Breast epithelium (tissue), 3 donors: Measurements from ENCODE around the gene CHRD.

Experiments used
- POLR2AphosphoS5 ChIP-seq, 3 donors: sonication (generic); formaldehyde crosslinking; IDR thresholded peaks; one replicate each; pipeline ENCODE4 v1.6.1; 2017; ENCODE audit warnings: antibody characterized with exemption in 3 of 3
- TF ChIP-seq, protein P1 (sequence below), 3 donors: fragments of 450-650 bp; IDR thresholded peaks; one replicate each; pipeline ENCODE4 v1.5.1; 2016 to 2017; ENCODE audit warnings: antibody characterized with exemption in 3 of 3, mild to moderate bottlenecking in 3 of 3, moderate library complexity in 3 of 3

DNA sequence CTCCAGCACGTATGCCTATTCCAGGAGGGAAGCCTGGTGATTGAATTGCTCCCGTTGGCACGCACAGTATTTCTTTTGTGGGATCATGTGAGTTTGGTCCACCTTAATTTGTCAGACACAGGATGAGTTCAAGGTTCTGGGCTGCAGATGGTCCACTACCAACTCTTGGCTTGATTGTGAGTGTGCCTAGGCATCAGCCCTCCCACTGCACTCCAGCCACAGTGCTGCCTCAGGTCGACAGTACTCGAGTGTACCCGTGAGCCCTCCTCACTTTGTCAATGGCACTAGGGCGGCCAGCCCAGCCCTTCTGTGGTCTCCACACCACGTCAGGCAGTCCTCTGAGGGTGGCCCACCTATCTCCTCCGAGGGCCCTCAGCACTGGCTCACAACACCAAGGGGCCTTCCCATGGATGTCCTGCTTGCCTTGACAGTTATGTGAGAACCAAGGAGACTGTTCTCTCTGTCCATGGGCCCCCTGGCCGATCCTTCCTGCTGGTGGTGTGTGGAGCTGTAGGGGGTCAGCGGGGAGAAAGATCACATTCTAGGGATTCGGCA, 30.2 kb downstream of the CHRD start:
- TF ChIP-seq, protein P1, sequence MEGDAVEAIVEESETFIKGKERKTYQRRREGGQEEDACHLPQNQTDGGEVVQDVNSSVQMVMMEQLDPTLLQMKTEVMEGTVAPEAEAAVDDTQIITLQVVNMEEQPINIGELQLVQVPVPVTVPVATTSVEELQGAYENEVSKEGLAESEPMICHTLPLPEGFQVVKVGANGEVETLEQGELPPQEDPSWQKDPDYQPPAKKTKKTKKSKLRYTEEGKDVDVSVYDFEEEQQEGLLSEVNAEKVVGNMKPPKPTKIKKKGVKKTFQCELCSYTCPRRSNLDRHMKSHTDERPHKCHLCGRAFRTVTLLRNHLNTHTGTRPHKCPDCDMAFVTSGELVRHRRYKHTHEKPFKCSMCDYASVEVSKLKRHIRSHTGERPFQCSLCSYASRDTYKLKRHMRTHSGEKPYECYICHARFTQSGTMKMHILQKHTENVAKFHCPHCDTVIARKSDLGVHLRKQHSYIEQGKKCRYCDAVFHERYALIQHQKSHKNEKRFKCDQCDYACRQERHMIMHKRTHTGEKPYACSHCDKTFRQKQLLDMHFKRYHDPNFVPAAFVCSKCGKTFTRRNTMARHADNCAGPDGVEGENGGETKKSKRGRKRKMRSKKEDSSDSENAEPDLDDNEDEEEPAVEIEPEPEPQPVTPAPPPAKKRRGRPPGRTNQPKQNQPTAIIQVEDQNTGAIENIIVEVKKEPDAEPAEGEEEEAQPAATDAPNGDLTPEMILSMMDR (IDR thresholded peaks at IDR 0.05): no peak
- no peak for TF ChIP-seq POLR2AphosphoS5 (IDR thresholded peaks at IDR 0.05)
